HG03039 (cell line): ENCODE data around the gene SLC38A10.
"Not testable (repeated sequence)": the region's sequence is repeated elsewhere in the genome, so short reads cannot be mapped to it uniquely, and the experiment has no call there.

Experiments used
- ATAC-seq: cut with Tn5 transposase; IDR thresholded peaks from one replicate; pipeline ENCODE4 v1.9.1; 2021; ENCODE audit warnings: mild to moderate bottlenecking, moderate library complexity; ENCODE audit not compliant: unreplicated experiment

Gene SLC38A10

GRCh38 chr17:81312624-81313325 is 17.7 kb upstream of the SLC38A10 start:
- ATAC-seq: no peak

GRCh38 chr17:81311946-81312345 is 16.8 kb upstream of the SLC38A10 start:
- no peak for ATAC-seq

- no peak for ATAC-seq
These were observed 15.9 kb upstream of the SLC38A10 start for GRCh38 chr17:81310949-81311550.

GRCh38 chr17:81309859-81310839 is 15.0 kb upstream of the SLC38A10 start:
- ATAC-seq: no peak

GRCh38 chr17:81309140-81309858 is 14.2 kb upstream of the SLC38A10 start:
- ATAC-seq: no peak

- ATAC-seq: not testable (repeated sequence)
These were observed 13.7 kb upstream of the SLC38A10 start for GRCh38 chr17:81308784-81309139.

- no peak for ATAC-seq
These were observed 12.8 kb upstream of the SLC38A10 start for GRCh38 chr17:81307636-81308560.

GRCh38 chr17:81306898-81307510 is 11.9 kb upstream of the SLC38A10 start:
- ATAC-seq: no peak

- no peak for ATAC-seq
These were observed 11.4 kb upstream of the SLC38A10 start for GRCh38 chr17:81306491-81306890.

GRCh38 chr17:81305051-81305630 is 10.0 kb upstream of the SLC38A10 start:
- ATAC-seq: no peak

GRCh38 chr17:81304196-81305015 is 9.3 kb upstream of the SLC38A10 start:
- no peak for ATAC-seq

- no peak for ATAC-seq
These were observed 8.3 kb upstream of the SLC38A10 start for GRCh38 chr17:81303385-81303784.

GRCh38 chr17:81302861-81303333 is 7.8 kb upstream of the SLC38A10 start:
- no peak for ATAC-seq

GRCh38 chr17:81302324-81302723 is 7.2 kb upstream of the SLC38A10 start:
- ATAC-seq: no peak

- ATAC-seq: no peak
These were observed 6.4 kb upstream of the SLC38A10 start for GRCh38 chr17:81301195-81302144.

- ATAC-seq: no peak
These were observed 5.6 kb upstream of the SLC38A10 start for GRCh38 chr17:81300586-81301155.
